Activated CD4-positive, alpha-beta T cell treated with anti-CD3 and anti-CD28 coated beads, Interleukin-2, amount 50 U/mL, for 48 hours (primary cell): ENCODE results near the gene MARF1.
"Not testable (repeated sequence)": the region's sequence is repeated elsewhere in the genome, so short reads cannot be mapped to it uniquely, and the experiment has no call there.

Experiments
- DNase-seq, 2 experiments: peaks; one replicate each; pipeline ENCODE4 v3.0.0-alpha.2; 2020

Gene MARF1

DNA sequence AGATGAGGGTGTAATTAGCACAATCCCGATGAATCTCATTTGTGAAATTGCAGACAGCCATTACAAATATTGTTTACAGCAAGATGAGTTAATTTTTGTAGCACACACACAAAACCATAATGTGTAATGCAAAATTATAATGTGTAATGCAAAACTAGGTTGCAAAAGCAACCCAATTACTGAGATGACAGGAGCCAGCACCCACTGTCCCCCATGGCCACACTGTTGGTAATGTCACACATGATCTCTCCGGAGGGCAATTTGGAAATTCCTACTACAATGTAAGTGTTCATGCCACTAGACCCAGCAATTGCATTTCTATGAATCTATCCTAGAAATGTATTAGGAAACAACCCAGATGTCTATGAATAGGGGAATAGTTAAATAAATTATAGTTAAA is 76.9 kb downstream of the MARF1 start:
- DNase-seq = no peak

DNA sequence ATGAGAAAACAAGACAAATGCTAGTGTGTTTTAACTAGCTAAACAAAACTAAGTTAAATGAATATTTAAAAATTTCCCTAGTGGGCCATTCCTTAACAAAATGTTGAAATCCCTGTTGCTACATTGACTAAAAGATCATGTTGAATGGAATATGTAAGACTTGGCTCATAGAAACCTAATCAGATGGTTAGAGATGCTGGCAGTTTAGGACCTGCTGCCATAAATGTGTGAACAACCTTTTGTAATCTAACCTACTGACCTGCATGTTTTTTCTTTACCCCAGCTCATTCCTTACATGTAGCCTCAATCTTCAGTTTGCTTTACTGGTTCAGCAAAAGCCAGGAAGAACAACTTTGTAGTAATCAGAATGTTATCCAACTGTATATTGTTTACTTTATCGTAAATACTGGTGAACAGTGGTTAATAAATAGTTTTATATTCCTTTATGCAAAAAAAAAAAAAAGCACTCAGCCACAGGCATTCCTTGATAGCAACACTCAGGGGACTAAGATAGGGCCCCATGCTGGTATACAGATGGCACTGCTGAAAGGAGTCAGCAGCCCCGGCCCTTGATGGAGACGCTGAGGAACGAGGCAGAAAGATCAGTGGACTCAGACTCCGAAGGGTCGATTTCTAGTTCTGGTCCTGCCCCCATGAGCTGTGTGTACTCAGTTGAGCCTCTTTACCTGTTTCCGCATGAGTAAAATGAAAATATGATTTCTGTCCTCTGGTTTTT is 78.2 kb downstream of the MARF1 start:
- DNase-seq = no peak

DNA sequence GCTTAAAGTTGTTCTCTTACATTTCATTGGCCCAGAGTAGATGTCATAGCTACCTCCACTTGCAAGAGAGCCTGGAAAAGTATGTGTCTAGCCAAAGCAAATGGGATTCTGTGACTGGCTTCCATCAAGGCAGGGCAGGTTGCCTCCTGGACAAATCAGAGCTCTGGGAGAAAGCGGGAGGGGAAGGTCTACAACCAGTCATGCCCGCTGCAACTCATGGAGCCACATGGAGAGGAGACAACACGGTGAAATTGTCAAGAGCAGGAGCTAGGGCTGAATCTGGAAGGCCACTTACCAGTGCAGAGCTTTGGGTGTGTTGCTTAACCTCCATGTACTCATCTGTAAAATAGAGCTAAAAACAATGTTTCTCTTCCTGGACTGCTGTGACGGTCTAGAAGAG is 83.8 kb downstream of the MARF1 start:
- no peak for DNase-seq

DNA sequence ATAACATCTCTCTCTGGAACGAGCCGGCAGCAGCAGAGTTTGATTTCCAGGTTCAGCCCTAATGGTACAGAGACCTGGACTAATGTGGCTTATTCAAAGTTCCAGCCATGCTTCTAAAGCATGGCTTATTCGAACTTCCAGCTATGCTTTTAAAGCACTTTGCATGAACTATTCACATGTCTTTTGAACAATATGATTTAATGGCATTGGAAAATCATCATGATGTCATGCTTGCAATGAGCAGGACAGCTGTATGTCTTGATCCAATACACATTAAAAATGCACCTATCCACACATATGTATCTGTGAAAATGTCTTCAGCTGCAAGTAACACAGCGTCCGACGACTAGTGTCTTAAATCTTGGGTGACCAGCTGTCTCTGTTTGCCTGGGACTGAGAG is 85.7 kb downstream of the MARF1 start:
- DNase-seq = no peak

DNA sequence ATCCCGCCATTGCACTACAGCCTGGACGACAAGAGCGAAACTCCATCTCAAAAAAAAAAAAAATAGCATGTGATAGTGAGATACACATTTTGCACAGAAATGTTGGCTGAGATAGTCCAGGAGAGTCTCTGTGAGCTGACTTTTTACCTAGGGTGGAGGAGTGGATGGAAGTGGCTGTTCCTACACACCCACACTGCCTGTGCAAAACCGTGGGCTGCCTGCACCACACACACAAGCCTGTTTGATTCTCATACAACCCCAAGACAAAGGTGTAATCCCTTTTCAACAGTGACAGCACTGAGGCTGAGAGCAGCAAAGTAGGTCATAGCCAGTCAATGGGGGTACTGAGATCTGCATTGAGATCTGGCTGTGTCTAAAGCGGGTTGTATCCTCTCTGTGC is 86.8 kb downstream of the MARF1 start:
- no peak for DNase-seq

DNA sequence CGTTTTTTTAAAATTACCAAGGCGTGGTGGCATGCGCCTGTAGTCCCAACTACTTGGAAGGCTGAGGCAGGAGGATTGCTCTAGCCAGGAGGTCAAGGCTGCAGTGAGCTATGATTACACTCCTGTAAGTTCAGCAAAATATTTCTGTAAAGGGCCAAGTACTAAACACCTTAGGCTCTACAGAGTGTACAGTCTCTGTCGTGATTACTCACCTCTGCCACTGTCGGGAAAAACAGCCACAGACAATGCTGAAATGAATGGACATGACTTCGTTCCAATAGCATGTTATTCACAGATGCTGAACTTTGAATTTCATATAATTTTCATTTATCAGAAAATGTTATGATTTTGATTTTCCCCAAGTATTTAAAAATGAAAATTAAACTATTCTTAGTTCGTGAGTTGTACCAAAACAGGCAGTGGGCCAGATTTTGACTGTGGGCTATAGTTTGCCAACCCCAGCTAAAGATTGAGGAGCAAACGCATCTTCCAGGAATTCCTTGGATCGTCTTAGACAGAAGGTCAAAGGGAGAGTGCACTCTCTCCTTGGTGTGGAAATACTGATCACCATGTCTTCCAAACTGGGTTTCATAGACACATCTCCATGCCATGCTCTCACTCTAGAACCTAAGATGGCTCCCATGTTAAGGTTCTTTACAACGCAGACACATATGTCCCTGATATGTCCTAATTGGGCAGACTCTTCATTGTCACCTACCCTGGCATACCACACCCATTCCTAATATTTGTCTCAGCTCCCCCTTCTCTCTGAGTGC is 89.5 kb downstream of the MARF1 start:
- DNase-seq = peak; percentile 29 to 57

DNA sequence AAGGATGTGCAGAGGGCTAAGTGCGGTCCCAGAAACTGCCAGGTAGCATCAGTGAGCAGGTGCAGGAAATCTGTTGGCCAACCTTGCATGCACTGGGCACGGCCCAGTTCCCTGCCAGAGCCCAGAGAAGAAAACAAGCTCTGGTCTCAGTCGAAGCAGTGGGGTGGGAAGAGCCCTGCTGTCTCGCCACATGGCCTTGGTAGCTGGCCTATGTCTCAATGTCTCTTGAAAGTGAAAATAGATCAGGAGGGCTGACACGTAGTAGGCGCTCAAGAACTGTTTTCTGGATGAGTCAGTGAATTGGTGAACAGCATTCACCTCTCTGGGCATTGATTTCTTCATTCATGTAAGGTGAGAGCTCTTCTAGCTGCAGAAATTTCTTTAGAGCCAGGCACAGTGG is 90.4 kb downstream of the MARF1 start:
- peak in 1 of 2 experiments; percentile 23 for DNase-seq

DNA sequence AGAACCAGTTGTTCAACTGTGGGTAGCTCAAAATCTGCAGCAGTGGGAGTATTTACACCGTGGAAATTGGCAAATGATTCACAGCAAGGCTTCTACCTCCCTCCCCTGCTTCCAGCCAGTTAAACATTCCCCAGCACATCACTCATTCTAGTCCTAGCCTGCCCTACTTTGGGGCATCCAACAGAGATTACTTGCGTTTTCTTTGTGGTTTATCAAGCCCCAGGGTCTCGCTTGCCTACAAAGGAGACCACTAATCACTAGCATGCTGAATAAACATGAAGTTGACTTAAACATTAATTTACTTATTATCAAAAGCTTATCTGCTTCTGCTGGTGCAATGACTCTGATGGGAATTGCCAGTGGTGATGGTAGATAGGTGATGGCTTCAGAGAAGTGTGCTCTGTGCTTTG is 94.5 kb downstream of the MARF1 start:
- DNase-seq = no peak

DNA sequence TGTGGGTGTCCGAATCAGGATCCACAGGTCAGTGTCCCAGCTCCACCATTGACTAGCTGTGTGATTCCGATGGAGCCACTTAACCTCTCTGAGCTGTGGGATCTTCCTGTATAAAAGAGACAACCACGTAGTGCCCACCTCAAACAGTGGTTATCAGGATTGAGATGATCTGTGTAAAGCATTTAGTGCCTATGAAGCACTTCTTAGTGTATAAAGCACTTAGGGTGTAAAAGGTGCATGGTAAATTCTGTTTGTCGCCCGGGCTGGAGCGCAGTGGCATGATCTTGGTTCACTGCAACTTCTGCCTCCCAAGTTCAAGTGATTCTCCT is 95.2 kb downstream of the MARF1 start:
- DNase-seq = no peak

DNA sequence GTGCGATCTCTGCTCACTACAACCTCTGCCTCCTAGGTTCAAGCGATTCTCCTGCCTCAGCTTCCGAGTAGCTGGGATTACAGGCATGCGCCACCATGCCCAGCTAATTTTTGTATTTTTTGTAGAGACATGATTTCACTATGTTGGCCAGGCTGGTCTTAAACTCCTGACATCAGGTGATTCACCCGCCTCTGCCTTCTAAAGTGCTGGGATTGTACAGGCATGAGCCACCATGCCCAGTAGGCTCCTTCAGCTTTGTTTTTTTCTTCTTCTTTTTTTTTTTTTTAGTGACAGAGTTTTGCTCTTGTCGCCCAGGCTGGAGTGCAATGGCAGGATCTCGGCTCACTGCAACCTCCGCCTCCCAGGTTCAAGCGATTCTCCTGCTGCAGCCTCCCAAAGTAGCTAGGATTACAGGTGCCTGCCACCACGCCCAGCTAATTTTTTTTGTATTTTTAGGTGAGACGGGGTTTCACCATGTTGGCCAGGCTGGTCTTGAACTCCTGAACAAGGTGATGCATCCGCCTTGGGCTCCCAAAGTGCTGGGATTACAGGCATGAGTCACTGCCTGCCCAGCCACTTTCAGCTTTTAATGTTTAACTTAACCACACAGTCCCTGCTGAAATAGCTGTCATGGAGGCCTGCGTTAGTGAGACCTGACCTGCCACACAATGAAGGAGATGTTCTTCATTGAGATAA is 95.7 kb downstream of the MARF1 start:
- not testable (repeated sequence) for DNase-seq

DNA sequence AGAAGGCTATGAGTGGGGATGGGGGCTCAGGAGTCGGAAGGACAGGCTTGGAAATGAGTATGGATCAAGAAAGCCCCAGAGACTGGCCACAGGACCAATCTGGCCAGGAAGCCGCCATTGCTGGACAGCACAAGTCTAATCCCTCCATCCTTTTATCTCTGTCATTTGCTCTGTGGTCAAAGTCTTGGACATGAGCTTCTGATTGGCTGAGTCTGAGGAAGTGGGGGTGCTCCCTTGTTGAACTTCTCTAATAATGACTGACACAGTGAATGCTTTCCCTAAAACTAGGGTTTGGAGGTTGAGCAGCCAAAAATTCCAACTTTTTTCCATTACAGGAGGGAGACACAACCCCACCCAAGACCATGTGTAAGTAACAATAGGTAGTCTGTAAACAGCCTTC is 97.4 kb downstream of the MARF1 start:
- DNase-seq = no peak

DNA sequence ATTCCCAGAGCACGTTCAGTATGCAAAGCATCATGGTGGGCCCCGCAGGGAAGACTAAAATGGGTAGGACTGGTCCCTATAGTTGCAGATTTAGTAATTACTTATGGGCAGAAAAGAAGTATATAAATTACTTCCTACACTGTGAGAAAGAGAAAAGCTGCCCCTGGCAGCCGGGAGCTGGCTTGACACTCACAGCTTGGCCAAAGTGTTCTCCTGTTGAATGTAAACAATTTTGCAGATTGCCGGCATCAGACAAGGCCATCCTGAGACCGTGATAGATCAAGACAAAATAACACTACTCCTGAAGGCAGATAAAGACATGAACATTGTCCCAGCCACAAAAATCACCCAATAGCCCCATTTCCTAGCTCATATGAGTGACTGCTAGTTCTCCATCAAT is 98.5 kb downstream of the MARF1 start:
- no peak for DNase-seq
